ENCODE data around the gene KRT6B.

GRCh38 chr12:52416795-52417194 lies 35.2 kb downstream of the KRT6B start:
- TF ChIP-seq CTCF (IDR thresholded peaks at IDR 0.05) (no peak), POLR2A (IDR thresholded peaks at IDR 0.05) (no peak)
